ENCODE data around the gene HSF2. TPM values are rescaled to one million over a fixed set of nuclear protein-coding genes. Genes with fewer than 3 reads are reported as not detected.

HSF2 gene
- total and polyA plus RNA-seq, 4 donors, result 2.2 to 7.9 (median 6.3) TPM

DNA sequence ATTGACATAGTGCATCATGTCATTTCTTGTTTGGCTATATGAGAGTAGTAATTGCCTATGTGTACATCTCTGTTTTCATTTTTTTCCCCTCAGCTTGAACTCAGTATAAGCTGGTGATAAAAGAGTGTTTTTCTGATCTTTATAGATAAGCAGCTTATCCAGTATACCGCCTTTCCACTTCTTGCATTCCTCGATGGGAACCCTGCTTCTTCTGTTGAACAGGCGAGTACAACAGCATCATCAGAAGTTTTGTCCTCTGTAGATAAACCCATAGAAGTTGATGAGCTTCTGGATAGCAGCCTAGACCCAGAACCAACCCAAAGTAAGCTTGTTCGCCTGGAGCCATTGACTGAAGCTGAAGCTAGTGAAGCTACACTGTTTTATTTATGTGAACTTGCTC, 32.3 kb downstream of the HSF2 start:
- Histone ChIP-seq H3K9ac (ENCODE audit: low read depth in 1 of 2, low read length in 2 of 2) (no peak overlapping the region), H3K9me3 (ENCODE audit: control insufficient read depth in 4 of 4, low read length in 3 of 4) (no peaks in the 10 kb centered on the region), H3K4me1 (ENCODE audit: control insufficient read depth in 4 of 4, insufficient read depth in 4 of 4, low read length in 3 of 4) (no peaks in the 10 kb centered on the region), H3K36me3 (ENCODE audit: control insufficient read depth in 4 of 4, insufficient read depth in 3 of 4, low read depth in 1 of 4, low read length in 3 of 4) (peaks cover 0 to 13% (median 6%) of the 10 kb centered on the region in 4 donors), H3K27me3 (ENCODE audit: control insufficient read depth in 4 of 4, insufficient read depth in 4 of 4, low read length in 3 of 4) (no peaks in the 10 kb centered on the region), H3K27ac (ENCODE audit: low read depth in 1 of 2, low read length in 2 of 2) (no peak overlapping the region), H3K4me3 (ENCODE audit: low read depth in 1 of 3, low read length in 3 of 3) (no peak overlapping the region)
- WGBS, result 95% methylated on average over 4 of the region's 4 CpGs
- TF ChIP-seq RXRA (IDR thresholded peaks at IDR 0.05), result no peak
- no peak for TF ChIP-seq YY1 (IDR thresholded peaks at IDR 0.05)
- no peak for TF ChIP-seq GABPA (IDR thresholded peaks at IDR 0.05 in 1 of 2, conservative IDR thresholded peaks at IDR 0.05 in 1 of 2)
- TF ChIP-seq HNF4G (IDR thresholded peaks at IDR 0.05), result no peak
- no peak for TF ChIP-seq RAD21 (IDR thresholded peaks at IDR 0.05)
- no peak for TF ChIP-seq HNF4A (conservative IDR thresholded peaks at IDR 0.05)
- no peak for TF ChIP-seq SP1 (IDR thresholded peaks at IDR 0.05)
- TF ChIP-seq EGR1 (IDR thresholded peaks at IDR 0.05; ENCODE audit: low read depth in 2 of 2), result no peak
- TF ChIP-seq FOXA1 (IDR thresholded peaks at IDR 0.05), result no peak
- no peak for TF ChIP-seq TAF1 (conservative IDR thresholded peaks at IDR 0.05)
- TF ChIP-seq, protein P1, sequence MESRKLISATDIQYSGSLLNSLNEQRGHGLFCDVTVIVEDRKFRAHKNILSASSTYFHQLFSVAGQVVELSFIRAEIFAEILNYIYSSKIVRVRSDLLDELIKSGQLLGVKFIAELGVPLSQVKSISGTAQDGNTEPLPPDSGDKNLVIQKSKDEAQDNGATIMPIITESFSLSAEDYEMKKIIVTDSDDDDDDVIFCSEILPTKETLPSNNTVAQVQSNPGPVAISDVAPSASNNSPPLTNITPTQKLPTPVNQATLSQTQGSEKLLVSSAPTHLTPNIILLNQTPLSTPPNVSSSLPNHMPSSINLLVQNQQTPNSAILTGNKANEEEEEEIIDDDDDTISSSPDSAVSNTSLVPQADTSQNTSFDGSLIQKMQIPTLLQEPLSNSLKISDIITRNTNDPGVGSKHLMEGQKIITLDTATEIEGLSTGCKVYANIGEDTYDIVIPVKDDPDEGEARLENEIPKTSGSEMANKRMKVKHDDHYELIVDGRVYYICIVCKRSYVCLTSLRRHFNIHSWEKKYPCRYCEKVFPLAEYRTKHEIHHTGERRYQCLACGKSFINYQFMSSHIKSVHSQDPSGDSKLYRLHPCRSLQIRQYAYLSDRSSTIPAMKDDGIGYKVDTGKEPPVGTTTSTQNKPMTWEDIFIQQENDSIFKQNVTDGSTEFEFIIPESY (IDR thresholded peaks at IDR 0.05), result no peak
- TF ChIP-seq, protein P2, sequence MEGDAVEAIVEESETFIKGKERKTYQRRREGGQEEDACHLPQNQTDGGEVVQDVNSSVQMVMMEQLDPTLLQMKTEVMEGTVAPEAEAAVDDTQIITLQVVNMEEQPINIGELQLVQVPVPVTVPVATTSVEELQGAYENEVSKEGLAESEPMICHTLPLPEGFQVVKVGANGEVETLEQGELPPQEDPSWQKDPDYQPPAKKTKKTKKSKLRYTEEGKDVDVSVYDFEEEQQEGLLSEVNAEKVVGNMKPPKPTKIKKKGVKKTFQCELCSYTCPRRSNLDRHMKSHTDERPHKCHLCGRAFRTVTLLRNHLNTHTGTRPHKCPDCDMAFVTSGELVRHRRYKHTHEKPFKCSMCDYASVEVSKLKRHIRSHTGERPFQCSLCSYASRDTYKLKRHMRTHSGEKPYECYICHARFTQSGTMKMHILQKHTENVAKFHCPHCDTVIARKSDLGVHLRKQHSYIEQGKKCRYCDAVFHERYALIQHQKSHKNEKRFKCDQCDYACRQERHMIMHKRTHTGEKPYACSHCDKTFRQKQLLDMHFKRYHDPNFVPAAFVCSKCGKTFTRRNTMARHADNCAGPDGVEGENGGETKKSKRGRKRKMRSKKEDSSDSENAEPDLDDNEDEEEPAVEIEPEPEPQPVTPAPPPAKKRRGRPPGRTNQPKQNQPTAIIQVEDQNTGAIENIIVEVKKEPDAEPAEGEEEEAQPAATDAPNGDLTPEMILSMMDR (IDR thresholded peaks at IDR 0.05; ENCODE audit: low read depth, low read length, missing input control), result no peak
- TF ChIP-seq, protein P3, sequence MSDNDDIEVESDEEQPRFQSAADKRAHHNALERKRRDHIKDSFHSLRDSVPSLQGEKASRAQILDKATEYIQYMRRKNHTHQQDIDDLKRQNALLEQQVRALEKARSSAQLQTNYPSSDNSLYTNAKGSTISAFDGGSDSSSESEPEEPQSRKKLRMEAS (IDR thresholded peaks at IDR 0.05), result no peak
- TF ChIP-seq, protein P4, sequence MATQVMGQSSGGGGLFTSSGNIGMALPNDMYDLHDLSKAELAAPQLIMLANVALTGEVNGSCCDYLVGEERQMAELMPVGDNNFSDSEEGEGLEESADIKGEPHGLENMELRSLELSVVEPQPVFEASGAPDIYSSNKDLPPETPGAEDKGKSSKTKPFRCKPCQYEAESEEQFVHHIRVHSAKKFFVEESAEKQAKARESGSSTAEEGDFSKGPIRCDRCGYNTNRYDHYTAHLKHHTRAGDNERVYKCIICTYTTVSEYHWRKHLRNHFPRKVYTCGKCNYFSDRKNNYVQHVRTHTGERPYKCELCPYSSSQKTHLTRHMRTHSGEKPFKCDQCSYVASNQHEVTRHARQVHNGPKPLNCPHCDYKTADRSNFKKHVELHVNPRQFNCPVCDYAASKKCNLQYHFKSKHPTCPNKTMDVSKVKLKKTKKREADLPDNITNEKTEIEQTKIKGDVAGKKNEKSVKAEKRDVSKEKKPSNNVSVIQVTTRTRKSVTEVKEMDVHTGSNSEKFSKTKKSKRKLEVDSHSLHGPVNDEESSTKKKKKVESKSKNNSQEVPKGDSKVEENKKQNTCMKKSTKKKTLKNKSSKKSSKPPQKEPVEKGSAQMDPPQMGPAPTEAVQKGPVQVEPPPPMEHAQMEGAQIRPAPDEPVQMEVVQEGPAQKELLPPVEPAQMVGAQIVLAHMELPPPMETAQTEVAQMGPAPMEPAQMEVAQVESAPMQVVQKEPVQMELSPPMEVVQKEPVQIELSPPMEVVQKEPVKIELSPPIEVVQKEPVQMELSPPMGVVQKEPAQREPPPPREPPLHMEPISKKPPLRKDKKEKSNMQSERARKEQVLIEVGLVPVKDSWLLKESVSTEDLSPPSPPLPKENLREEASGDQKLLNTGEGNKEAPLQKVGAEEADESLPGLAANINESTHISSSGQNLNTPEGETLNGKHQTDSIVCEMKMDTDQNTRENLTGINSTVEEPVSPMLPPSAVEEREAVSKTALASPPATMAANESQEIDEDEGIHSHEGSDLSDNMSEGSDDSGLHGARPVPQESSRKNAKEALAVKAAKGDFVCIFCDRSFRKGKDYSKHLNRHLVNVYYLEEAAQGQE (IDR thresholded peaks at IDR 0.05), result no peak
- DNase-seq (ENCODE audit: low spot score), result no peak

DNA sequence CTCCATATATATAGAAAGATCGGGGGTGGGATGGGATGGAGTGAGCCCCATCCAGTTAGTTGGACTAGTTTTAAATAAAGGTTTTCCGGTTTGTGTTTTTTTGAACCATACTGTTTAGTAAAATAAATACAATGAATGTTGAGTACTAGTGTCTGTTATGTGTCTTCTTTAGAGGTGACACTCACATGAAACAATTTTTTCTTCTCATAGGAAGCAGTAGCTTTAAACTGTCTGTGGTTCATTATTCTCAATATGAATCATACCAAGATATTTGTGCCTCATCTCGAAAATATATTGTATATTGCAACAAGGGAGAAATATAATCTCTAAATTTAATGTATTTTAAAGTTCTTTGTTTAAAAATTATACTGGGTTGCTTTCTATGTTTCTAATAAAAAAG, 33.4 kb downstream of the HSF2 start:
- WGBS, result 94% methylated on average over 3 of the region's 3 CpGs
- no peaks in the 10 kb centered on the region for H3K27me3 ChIP-seq (ENCODE audit: control insufficient read depth in 4 of 4, insufficient read depth in 4 of 4, low read length in 3 of 4)

More for the DNA sequence above, 33.4 kb downstream of the HSF2 start:
- Histone ChIP-seq H3K9me3 (ENCODE audit: control insufficient read depth in 4 of 4, low read length in 3 of 4) (no peaks in the 10 kb centered on the region), H3K4me3 (ENCODE audit: low read depth in 1 of 3, low read length in 3 of 3) (no peak overlapping the region), H3K27ac (ENCODE audit: low read depth in 1 of 2, low read length in 2 of 2) (no peak overlapping the region), H3K4me1 (ENCODE audit: control insufficient read depth in 4 of 4, insufficient read depth in 4 of 4, low read length in 3 of 4) (no peaks in the 10 kb centered on the region), H3K36me3 (ENCODE audit: control insufficient read depth in 4 of 4, insufficient read depth in 3 of 4, low read depth in 1 of 4, low read length in 3 of 4) (peaks cover 0 to 18% (median 9%) of the 10 kb centered on the region in 4 donors), H3K9ac (ENCODE audit: low read depth in 1 of 2, low read length in 2 of 2) (no peak overlapping the region)
- DNase-seq (ENCODE audit: low spot score), result no peak
- TF ChIP-seq EGR1 (IDR thresholded peaks at IDR 0.05; ENCODE audit: low read depth in 2 of 2) (no peak), RAD21 (IDR thresholded peaks at IDR 0.05) (no peak), TAF1 (conservative IDR thresholded peaks at IDR 0.05) (no peak), HNF4A (conservative IDR thresholded peaks at IDR 0.05) (no peak)
- TF ChIP-seq, protein P5, sequence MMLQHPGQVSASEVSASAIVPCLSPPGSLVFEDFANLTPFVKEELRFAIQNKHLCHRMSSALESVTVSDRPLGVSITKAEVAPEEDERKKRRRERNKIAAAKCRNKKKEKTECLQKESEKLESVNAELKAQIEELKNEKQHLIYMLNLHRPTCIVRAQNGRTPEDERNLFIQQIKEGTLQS (IDR thresholded peaks at IDR 0.05), result no peak

Data from liver (tissue), 9 donors.